Medulla oblongata (tissue), 1 donor: ENCODE results near the gene CARD11.
"Not testable (repeated sequence)": the region's sequence is repeated elsewhere in the genome, so short reads cannot be mapped to it uniquely, and the experiment has no call there.

ENCODE experiments used
- DNase-seq: peaks from one replicate; pipeline ENCODE4 v3.0.0-alpha.2; 2015; ENCODE audit errors: extremely low spot score

The CARD11 gene

GRCh38 chr7:2964208-2964607 is 79.5 kb downstream of the CARD11 start:
- DNase-seq = no peak

DNA sequence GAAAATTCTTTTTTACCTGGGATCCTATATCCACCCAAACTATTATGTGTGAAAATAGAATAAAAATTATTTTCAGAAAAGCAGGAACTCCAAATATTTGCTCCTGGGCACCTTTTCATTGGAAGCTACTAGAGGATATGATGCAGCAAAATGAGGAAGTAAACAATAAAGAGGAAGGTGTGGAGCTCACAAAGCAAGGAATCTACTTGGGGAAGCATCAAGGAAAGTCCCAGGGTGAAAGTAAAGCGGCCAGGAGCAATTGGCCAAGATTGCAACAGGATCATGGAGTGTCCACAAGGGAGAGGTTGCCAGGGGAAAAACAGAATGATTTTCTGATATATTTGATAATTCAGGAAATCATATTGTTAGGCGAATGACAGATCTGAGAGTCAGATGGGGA is 80.8 kb downstream of the CARD11 start:
- peak; percentile 22 for DNase-seq

GRCh38 chr7:2959828-2960599 is 83.7 kb downstream of the CARD11 start:
- no peak for DNase-seq

GRCh38 chr7:2959103-2959680 is 84.5 kb downstream of the CARD11 start:
- DNase-seq = no peak

DNA sequence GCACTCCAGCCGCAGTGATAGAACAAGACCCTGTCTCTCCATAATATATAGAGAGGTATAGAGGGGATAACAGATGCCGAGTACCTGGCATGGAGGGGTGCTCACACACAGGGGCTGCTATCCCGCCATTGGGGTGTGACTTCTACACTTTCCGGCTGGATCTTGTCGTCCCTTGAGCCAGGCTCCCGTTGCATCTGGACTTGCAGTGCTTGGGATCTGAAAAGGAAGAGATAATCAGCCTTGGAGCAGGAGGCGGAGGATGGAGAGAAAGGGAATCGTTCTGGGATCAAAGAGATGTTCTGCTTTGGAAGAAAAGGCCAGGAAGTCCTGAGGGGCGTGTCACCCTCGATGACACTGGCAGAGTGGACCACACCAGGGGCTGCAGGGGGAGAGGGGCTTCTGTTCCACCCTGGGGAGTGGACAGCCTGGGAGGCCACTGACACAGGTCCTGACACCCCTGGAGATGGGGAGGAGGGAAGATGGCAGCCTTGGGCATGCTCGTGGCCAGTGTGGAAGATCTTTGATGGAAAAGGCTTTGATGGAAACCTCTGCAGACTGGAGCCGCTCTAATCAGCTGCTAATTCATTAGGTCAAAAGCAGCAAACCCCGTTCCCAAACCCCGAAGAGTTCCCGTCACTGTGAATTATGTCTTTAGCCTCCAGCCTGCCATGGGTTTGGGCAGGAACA is 85.1 kb downstream of the CARD11 start:
- no peak for DNase-seq

GRCh38 chr7:2957369-2957727 is 86.3 kb downstream of the CARD11 start:
- DNase-seq = not testable (repeated sequence)

- no peak for DNase-seq
Observed at GRCh38 chr7:2956526-2957368, 86.9 kb downstream of the CARD11 start.

GRCh38 chr7:2956076-2956475 is 87.6 kb downstream of the CARD11 start:
- DNase-seq = no peak

- DNase-seq = no peak
Observed at GRCh38 chr7:2955269-2955668, 88.4 kb downstream of the CARD11 start.

- no peak for DNase-seq
Observed at GRCh38 chr7:2954433-2954853, 89.2 kb downstream of the CARD11 start.

DNA sequence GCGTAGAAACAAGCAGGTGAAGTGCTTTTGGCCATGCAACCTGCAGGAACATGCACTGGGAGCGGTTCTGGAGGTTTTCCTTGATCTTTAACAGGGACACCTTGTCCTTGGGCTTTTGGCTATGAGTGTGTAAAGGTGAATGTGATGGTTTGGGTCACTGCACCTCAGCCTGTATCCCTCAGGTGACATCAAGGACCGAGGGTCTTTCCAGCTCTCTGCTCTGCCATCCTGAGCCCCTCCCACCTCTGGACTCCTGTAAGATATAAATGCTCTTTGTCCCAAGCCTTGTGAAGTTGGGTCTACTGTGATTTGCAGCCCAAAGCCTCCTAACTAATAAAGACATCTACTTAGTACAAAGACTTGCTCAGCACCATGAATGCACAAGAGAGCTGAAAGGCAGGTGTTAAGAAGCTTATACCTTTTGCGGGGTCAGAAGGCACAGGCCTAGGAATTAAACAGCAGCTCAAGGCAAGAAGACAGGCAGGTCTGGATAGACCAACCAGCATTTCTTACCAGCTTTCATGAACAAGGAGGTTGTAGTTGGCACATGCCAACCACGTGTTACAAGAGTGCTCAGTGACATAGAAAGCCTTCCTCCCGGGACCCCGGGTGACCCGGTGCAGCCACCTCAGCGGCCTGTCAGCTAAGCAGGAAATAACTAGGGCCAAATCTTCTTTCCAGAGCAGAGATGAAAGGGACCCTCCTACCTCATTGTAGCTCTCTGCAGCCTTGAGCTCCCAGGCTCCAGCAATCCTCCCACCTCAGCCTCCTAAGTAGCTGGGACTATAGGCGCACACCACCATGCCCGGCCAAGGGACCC is 89.9 kb downstream of the CARD11 start:
- peak; percentile 21 for DNase-seq

DNA sequence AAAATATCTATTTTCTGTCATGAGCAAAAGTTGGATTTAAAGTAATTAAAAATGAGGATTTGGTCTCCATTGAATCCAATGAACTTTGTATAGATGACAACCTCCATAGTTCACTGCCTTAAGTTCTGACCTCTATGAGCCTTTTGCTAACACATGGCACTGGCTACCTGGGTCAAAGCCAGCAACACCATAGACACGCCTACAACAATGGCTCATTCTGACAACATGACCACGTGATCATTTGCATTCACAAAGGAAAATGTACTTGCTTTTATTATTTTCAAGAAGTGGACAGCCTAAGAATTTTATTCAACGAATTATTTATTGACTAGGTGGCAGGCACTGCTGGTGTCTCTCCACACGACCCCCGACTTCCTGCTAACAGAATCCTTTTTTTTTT is 90.6 kb downstream of the CARD11 start:
- no peak for DNase-seq

DNA sequence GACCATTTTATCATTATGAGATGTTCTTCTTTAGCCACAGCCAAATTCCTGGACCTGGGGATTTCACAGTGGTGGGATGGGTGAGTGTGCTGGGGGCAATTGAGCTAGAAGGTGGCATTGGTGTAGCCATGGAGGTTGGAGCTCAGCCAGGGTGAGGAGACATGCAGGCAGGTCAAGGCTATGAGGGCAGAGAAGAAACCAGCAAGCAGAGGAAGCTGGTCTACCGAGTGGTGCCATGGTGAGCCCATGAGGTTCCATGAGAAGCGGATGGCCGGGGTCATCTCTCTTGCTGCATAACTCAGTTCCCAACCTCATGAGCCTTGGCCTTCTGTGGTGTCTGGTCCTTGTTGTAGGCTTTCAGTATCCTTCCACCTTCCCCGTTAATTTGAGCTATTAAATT is 91.4 kb downstream of the CARD11 start:
- DNase-seq = no peak

DNA sequence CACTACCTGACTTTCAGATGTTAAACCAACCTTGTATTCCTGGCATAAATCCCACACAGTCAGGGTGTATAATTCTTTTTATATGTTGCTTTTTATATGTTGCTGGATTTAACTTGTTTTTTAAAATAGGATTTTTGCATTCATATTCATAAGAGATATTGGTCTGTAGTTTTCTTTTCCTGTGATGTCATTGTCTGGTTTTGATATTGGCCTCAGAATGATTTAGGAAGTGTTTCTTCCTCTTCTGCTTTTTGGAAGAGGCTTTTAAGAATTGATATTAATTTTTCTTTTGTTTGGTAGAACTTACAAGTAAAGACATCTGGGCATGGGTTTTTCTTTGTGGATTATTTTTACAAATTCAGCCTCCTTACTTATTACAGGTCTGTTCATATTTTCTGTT is 93.1 kb downstream of the CARD11 start:
- no peak for DNase-seq

GRCh38 chr7:2948749-2949148 is 94.9 kb downstream of the CARD11 start:
- DNase-seq = no peak

- DNase-seq = no peak
Observed at GRCh38 chr7:2947058-2947780, 96.4 kb downstream of the CARD11 start.

DNA sequence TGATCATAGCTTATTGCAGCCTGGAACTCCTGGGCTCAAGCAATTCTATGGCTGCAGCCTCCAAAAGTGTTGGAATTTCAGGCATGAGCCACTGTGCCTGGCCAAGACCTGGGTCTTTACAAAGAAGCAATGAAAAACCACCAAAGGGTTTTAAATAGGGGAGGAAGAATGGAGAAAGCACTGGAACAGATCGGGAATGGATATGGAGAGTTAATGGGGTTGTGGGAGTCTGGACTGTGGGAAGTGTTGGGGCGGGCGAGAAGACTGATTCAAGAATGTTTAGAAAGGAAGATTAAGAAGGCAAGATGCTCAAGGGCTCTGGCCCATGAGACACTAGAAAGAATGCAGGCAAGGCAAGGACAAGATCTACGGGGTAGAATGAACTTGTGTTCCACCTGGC is 98.5 kb downstream of the CARD11 start:
- no peak for DNase-seq

- no peak for DNase-seq
Observed at GRCh38 chr7:2944739-2945138, 98.9 kb downstream of the CARD11 start.

DNA sequence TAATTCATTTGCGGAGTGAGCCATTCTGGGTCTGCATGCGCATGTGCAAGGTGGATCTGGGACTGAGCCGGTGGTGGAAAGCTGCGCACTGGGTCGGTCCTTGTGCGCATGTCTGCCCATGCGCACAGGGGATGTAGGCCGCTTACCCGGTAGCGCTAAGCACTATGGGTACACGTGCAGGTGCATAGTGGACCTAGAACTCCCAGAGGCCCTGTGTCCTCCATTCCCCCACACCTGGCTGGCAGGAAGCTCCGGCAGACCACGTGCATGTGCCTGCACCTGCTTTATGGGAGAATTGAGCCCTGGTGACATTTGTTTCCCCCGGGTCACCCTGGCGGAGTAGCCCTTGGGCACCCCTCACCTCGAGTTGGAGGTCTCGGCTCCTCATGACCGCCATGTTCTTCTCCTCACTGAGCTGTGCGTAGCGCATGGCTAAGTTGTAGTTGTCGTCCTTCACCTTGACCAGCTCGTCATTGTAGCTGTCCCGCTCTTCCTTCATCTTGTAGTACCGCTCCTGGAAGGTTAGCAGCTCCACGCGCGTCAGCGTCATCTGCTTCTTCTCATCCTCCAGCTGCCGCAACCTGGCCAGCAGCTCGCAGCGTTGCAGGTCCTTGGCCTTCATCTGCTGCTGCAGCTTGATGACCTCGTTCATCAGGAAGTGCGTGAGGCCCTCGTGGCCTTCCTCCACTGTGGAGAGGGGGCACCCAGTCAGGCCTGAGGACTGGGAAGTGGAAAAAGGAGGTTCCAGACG is 99.6 kb downstream of the CARD11 start:
- DNase-seq = no peak
